ENCODE results near the gene CLNK. TPM values are rescaled to one million over a fixed set of nuclear protein-coding genes. Genes with fewer than 3 reads are reported as not detected.

CLNK gene
- total RNA-seq, 1 donor from 2014 or later: not detected

GRCh38 chr4:10593130-10593529 is 91.4 kb downstream of the CLNK start:
- H3K36me3 Mint-ChIP-seq (ENCODE audit: low read depth): no peaks in the 10 kb centered on the region
- H3K4me3 Mint-ChIP-seq (ENCODE audit: unreplicated experiment): no peak overlapping the region
- H3K9me3 Mint-ChIP-seq (ENCODE audit: low read depth): no peaks in the 10 kb centered on the region
- TF ChIP-seq CTCF (IDR thresholded peaks at IDR 0.05): peak; percentile 39
- H3K27me3 Mint-ChIP-seq (ENCODE audit: low read depth): no peaks in the 10 kb centered on the region
- DNase-seq (ENCODE audit: low spot score): no peak
- H3K4me1 Mint-ChIP-seq (ENCODE audit: low read depth): peaks cover 19% of the 10 kb centered on the region
- H3K27ac Mint-ChIP-seq (ENCODE audit: unreplicated experiment): no peak overlapping the region

- Mint-ChIP-seq H3K9me3 (ENCODE audit: low read depth) (no peaks in the 10 kb centered on the region), H3K4me1 (ENCODE audit: low read depth) (peaks cover 11% of the 10 kb centered on the region)
- DNase-seq (ENCODE audit: low spot score): no peak
These were observed 93.7 kb downstream of the CLNK start for GRCh38 chr4:10590896-10591295.

GRCh38 chr4:10589799-10590198 is 94.8 kb downstream of the CLNK start:
- Mint-ChIP-seq H3K4me3 (ENCODE audit: unreplicated experiment) (no peak overlapping the region), H3K27me3 (ENCODE audit: low read depth) (no peaks in the 10 kb centered on the region), H3K36me3 (ENCODE audit: low read depth) (no peaks in the 10 kb centered on the region), H3K27ac (ENCODE audit: unreplicated experiment) (no peak overlapping the region), H3K9me3 (ENCODE audit: low read depth) (no peaks in the 10 kb centered on the region), H3K4me1 (ENCODE audit: low read depth) (peaks cover 11% of the 10 kb centered on the region)
- DNase-seq (ENCODE audit: low spot score): no peak
- TF ChIP-seq CTCF (IDR thresholded peaks at IDR 0.05): no peak

More at GRCh38 chr4:10590896-10591295, 93.7 kb downstream of the CLNK start:
- no peak overlapping the region for H3K4me3 Mint-ChIP-seq (ENCODE audit: unreplicated experiment)
- H3K27ac Mint-ChIP-seq (ENCODE audit: unreplicated experiment): no peak overlapping the region
- H3K27me3 Mint-ChIP-seq (ENCODE audit: low read depth): no peaks in the 10 kb centered on the region
- no peaks in the 10 kb centered on the region for H3K36me3 Mint-ChIP-seq (ENCODE audit: low read depth)
- TF ChIP-seq CTCF (IDR thresholded peaks at IDR 0.05): no peak

- peaks cover 16% of the 10 kb centered on the region for H3K4me1 Mint-ChIP-seq (ENCODE audit: low read depth)
- no peaks in the 10 kb centered on the region for H3K9me3 Mint-ChIP-seq (ENCODE audit: low read depth)
- no peak overlapping the region for H3K4me3 Mint-ChIP-seq (ENCODE audit: unreplicated experiment)
- TF ChIP-seq CTCF (IDR thresholded peaks at IDR 0.05): no peak
- no peak overlapping the region for H3K27ac Mint-ChIP-seq (ENCODE audit: unreplicated experiment)
- DNase-seq (ENCODE audit: low spot score): no peak
- no peaks in the 10 kb centered on the region for H3K36me3 Mint-ChIP-seq (ENCODE audit: low read depth)
- no peaks in the 10 kb centered on the region for H3K27me3 Mint-ChIP-seq (ENCODE audit: low read depth)
These were observed 95.2 kb downstream of the CLNK start for GRCh38 chr4:10589321-10589720.

- Mint-ChIP-seq H3K27ac (ENCODE audit: unreplicated experiment) (no peak overlapping the region), H3K9me3 (ENCODE audit: low read depth) (no peaks in the 10 kb centered on the region), H3K36me3 (ENCODE audit: low read depth) (no peaks in the 10 kb centered on the region), H3K4me1 (ENCODE audit: low read depth) (peaks cover 26% of the 10 kb centered on the region), H3K4me3 (ENCODE audit: unreplicated experiment) (no peak overlapping the region), H3K27me3 (ENCODE audit: low read depth) (no peaks in the 10 kb centered on the region)
- TF ChIP-seq CTCF (IDR thresholded peaks at IDR 0.05): no peak
- no peak for DNase-seq (ENCODE audit: low spot score)
These were observed 96.9 kb downstream of the CLNK start for GRCh38 chr4:10587697-10588096.
